GM21529 (cell line): ENCODE data around the gene MGMT.

Source experiments
- ATAC-seq: cut with Tn5 transposase; IDR thresholded peaks from one replicate; pipeline ENCODE4 v1.9.1; 2021; ENCODE audit not compliant: unreplicated experiment

MGMT gene

GRCh38 chr10:129647590-129647989 lies 180.5 kb downstream of the MGMT start:
- ATAC-seq: no peak

GRCh38 chr10:129648856-129649255 lies 181.8 kb downstream of the MGMT start:
- no peak for ATAC-seq

- no peak for ATAC-seq
These were observed 185.0 kb downstream of the MGMT start for GRCh38 chr10:129652021-129652420.

GRCh38 chr10:129652521-129653201 lies 185.6 kb downstream of the MGMT start:
- no peak for ATAC-seq

- ATAC-seq: no peak
These were observed 186.4 kb downstream of the MGMT start for GRCh38 chr10:129653428-129653827.

GRCh38 chr10:129653861-129654260 lies 186.8 kb downstream of the MGMT start:
- ATAC-seq: no peak

- ATAC-seq: no peak
These were observed 187.4 kb downstream of the MGMT start for GRCh38 chr10:129654461-129654860.

- no peak for ATAC-seq
These were observed 188.1 kb downstream of the MGMT start for GRCh38 chr10:129655007-129655678.

GRCh38 chr10:129655679-129656031 lies 188.6 kb downstream of the MGMT start:
- ATAC-seq: no peak

GRCh38 chr10:129656642-129657041 lies 189.6 kb downstream of the MGMT start:
- ATAC-seq: no peak

- no peak for ATAC-seq
These were observed 190.4 kb downstream of the MGMT start for GRCh38 chr10:129657297-129658017.

GRCh38 chr10:129658376-129659072 lies 191.5 kb downstream of the MGMT start:
- no peak for ATAC-seq

GRCh38 chr10:129659508-129660268 lies 192.6 kb downstream of the MGMT start:
- ATAC-seq: no peak

GRCh38 chr10:129660569-129660968 lies 193.5 kb downstream of the MGMT start:
- no peak for ATAC-seq

GRCh38 chr10:129662426-129662825 lies 195.4 kb downstream of the MGMT start:
- ATAC-seq: no peak

- ATAC-seq: no peak
These were observed 203.1 kb downstream of the MGMT start for GRCh38 chr10:129670124-129670523.

- ATAC-seq: no peak
These were observed 206.3 kb downstream of the MGMT start for GRCh38 chr10:129673292-129673691.

- ATAC-seq: no peak
These were observed 208.2 kb downstream of the MGMT start for GRCh38 chr10:129675027-129675769.

GRCh38 chr10:129676014-129676413 lies 209.0 kb downstream of the MGMT start:
- no peak for ATAC-seq

GRCh38 chr10:129677377-129677927 lies 210.4 kb downstream of the MGMT start:
- ATAC-seq: no peak
